Measurements from ENCODE around the gene FBXO11. TPM values are rescaled to one million over a fixed set of nuclear protein-coding genes. Genes with fewer than 3 reads are reported as not detected.
A peak's percentile ranks its signal among the peaks of the same experiment; 100 is the strongest.

Gene FBXO11
- polyA plus RNA-seq, 2 donors = 17.0 to 25.2 TPM

DNA sequence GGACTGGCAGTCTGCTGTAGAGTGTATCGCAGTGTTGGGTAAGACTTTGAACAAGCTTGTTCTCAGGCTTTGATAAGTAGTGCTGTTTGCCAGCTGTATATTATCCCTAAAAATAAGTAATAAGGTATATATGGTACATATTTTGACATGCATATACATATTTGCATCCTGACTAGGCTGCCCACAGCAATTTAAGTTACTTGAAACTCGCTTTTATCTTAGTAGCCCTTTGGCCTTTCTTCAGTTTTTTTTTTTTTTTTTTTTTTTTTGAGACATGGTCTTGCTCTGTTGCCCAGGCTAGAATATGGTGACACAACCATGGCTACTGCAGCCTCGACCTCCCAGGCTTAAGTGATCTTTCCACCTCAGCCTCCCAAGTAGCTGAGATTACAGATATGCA, 105.2 kb downstream of the FBXO11 start:
- H3K36me3 ChIP-seq (ENCODE audit: control insufficient read depth in 2 of 2, insufficient read depth in 2 of 2, low read length in 1 of 2) = peaks cover 14 to 26% of the 10 kb centered on the region in 2 donors
- H3K4me3 ChIP-seq (ENCODE audit: low read depth in 1 of 2, low read length in 2 of 2) = no peak overlapping the region
- H3K4me1 ChIP-seq (ENCODE audit: control insufficient read depth in 2 of 2, insufficient read depth in 2 of 2, low read length in 1 of 2) = no peaks in the 10 kb centered on the region
- H3K27ac ChIP-seq (ENCODE audit: low read depth in 2 of 2, low read length in 1 of 2) = no peak overlapping the region
- peaks cover 0 to 2% of the 10 kb centered on the region in 2 donors for H3K9me3 ChIP-seq (ENCODE audit: control insufficient read depth in 2 of 2, insufficient read depth in 1 of 2, low read depth in 1 of 2, low read length in 1 of 2)
- 79 to 88% methylated on average over 3 of the region's 3 CpGs for WGBS, 2 donors
- H3K27me3 ChIP-seq (ENCODE audit: control insufficient read depth in 1 of 2, insufficient read depth in 2 of 2, low read length in 2 of 2) = no peaks in the 10 kb centered on the region

GRCh38 chr2:47799031-47799609, 107.2 kb downstream of the FBXO11 start:
- Histone ChIP-seq H3K4me3 (ENCODE audit: low read depth in 1 of 2, low read length in 2 of 2) (no peak overlapping the region), H3K36me3 (ENCODE audit: control insufficient read depth in 2 of 2, insufficient read depth in 2 of 2, low read length in 1 of 2) (peaks cover 14 to 24% of the 10 kb centered on the region in 2 donors), H3K4me1 (ENCODE audit: control insufficient read depth in 2 of 2, insufficient read depth in 2 of 2, low read length in 1 of 2) (no peaks in the 10 kb centered on the region), H3K9me3 (ENCODE audit: control insufficient read depth in 2 of 2, insufficient read depth in 1 of 2, low read depth in 1 of 2, low read length in 1 of 2) (peaks cover 0 to 2% of the 10 kb centered on the region in 2 donors), H3K27ac (ENCODE audit: low read depth in 2 of 2, low read length in 1 of 2) (no peak overlapping the region), H3K27me3 (ENCODE audit: control insufficient read depth in 1 of 2, insufficient read depth in 2 of 2, low read length in 2 of 2) (no peaks in the 10 kb centered on the region)
- WGBS, 2 donors = 94 to 96% methylated on average over 6 of the region's 6 CpGs

- Histone ChIP-seq H3K36me3 (ENCODE audit: control insufficient read depth in 2 of 2, insufficient read depth in 2 of 2, low read length in 1 of 2) (peaks cover 12 to 24% of the 10 kb centered on the region in 2 donors), H3K9me3 (ENCODE audit: control insufficient read depth in 2 of 2, insufficient read depth in 1 of 2, low read depth in 1 of 2, low read length in 1 of 2) (peaks cover 0 to 2% of the 10 kb centered on the region in 2 donors), H3K27ac (ENCODE audit: low read depth in 2 of 2, low read length in 1 of 2) (no peak overlapping the region), H3K27me3 (ENCODE audit: control insufficient read depth in 1 of 2, insufficient read depth in 2 of 2, low read length in 2 of 2) (no peaks in the 10 kb centered on the region), H3K4me3 (ENCODE audit: low read depth in 1 of 2, low read length in 2 of 2) (no peak overlapping the region), H3K4me1 (ENCODE audit: control insufficient read depth in 2 of 2, insufficient read depth in 2 of 2, low read length in 1 of 2) (no peaks in the 10 kb centered on the region)
- 88 to 92% methylated on average over 6 of the region's 6 CpGs for WGBS, 2 donors
Measured at GRCh38 chr2:47798631-47799030, 107.7 kb downstream of the FBXO11 start.

DNA sequence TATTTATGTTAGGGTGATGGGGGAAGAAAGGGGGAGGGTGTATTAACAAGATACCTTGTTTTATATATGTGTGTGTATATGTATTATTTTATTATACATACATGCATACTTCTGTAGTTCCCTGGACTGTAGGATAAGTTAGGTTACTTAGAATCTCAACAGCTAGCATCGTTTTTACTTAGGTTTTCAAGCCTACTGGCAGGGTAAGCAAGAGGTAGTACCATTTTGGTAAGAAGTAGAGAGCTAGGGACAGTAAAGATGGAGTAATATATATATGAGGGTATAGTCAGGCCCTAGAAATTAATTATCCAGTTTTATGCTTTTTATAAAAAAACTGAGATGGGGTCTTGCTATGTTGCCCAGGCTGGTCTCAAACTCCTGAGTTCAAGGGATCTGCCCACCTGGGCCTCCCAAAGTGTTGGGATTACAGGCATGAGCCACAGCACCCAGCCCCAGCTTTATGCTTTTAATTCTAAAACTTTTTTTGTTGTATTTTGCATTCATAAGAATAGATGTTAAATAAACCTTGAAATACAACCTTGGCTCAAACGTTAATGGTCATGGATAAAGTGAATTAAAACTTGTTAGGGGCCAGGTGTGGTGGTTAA, 110.1 kb downstream of the FBXO11 start:
- H3K36me3 ChIP-seq (ENCODE audit: control insufficient read depth in 2 of 2, insufficient read depth in 2 of 2, low read length in 1 of 2) = peaks cover 6 to 16% of the 10 kb centered on the region in 2 donors
- WGBS, 2 donors = 76 to 88% methylated on average over 2 of the region's 2 CpGs

GRCh38 chr2:47785986-47786385, 120.3 kb downstream of the FBXO11 start:
- H3K27me3 ChIP-seq (ENCODE audit: control insufficient read depth in 1 of 2, insufficient read depth in 2 of 2, low read length in 2 of 2) = no peaks in the 10 kb centered on the region
- H3K36me3 ChIP-seq (ENCODE audit: control insufficient read depth in 2 of 2, insufficient read depth in 2 of 2, low read length in 1 of 2) = no peaks in the 10 kb centered on the region
- no peaks in the 10 kb centered on the region for H3K4me1 ChIP-seq (ENCODE audit: control insufficient read depth in 2 of 2, insufficient read depth in 2 of 2, low read length in 1 of 2)
- H3K9me3 ChIP-seq (ENCODE audit: control insufficient read depth in 2 of 2, insufficient read depth in 1 of 2, low read depth in 1 of 2, low read length in 1 of 2) = no peaks in the 10 kb centered on the region
- H3K27ac ChIP-seq (ENCODE audit: low read depth in 2 of 2, low read length in 1 of 2) = no peak overlapping the region
- no peak overlapping the region for H3K4me3 ChIP-seq (ENCODE audit: low read depth in 1 of 2, low read length in 2 of 2)
- WGBS, 2 donors = 71 to 79% methylated on average over 7 of the region's 7 CpGs

More for the DNA sequence above, 110.1 kb downstream of the FBXO11 start:
- H3K27me3 ChIP-seq (ENCODE audit: control insufficient read depth in 1 of 2, insufficient read depth in 2 of 2, low read length in 2 of 2) = no peaks in the 10 kb centered on the region
- no peak overlapping the region for H3K4me3 ChIP-seq (ENCODE audit: low read depth in 1 of 2, low read length in 2 of 2)
- H3K4me1 ChIP-seq (ENCODE audit: control insufficient read depth in 2 of 2, insufficient read depth in 2 of 2, low read length in 1 of 2) = no peaks in the 10 kb centered on the region
- H3K9me3 ChIP-seq (ENCODE audit: control insufficient read depth in 2 of 2, insufficient read depth in 1 of 2, low read depth in 1 of 2, low read length in 1 of 2) = no peaks in the 10 kb centered on the region
- H3K27ac ChIP-seq (ENCODE audit: low read depth in 2 of 2, low read length in 1 of 2) = no peak overlapping the region

DNA sequence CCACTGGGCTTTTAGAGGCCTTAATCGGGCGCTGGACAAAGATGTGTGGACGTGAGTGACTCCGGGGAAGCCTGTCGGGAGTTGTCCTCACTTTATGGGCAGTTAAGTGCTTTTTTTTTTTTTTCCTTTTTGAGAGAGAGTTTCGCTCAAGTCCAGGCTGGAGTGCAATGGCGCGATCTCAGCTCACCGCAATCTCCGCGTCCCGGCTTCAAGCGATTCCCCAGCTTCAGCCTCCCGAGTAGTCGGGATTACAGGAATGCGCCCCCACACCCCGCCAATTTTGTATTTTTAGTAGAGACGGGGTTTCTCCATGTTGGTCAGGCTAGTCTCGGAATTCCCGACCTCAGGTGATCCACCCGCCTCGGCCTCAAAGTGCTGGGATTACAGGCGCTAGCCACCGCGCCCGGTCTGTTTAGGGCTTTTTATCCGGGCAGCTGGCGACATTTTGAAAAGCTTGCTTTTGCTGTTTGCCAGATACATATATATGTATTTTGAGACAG, 121.9 kb downstream of the FBXO11 start:
- no peaks in the 10 kb centered on the region for H3K27me3 ChIP-seq (ENCODE audit: control insufficient read depth in 1 of 2, insufficient read depth in 2 of 2, low read length in 2 of 2)
- no peaks in the 10 kb centered on the region for H3K9me3 ChIP-seq (ENCODE audit: control insufficient read depth in 2 of 2, insufficient read depth in 1 of 2, low read depth in 1 of 2, low read length in 1 of 2)
- 30 to 40% methylated on average over 28 of the region's 28 CpGs for WGBS, 2 donors
- no peaks in the 10 kb centered on the region for H3K36me3 ChIP-seq (ENCODE audit: control insufficient read depth in 2 of 2, insufficient read depth in 2 of 2, low read length in 1 of 2)
- no peaks in the 10 kb centered on the region for H3K4me1 ChIP-seq (ENCODE audit: control insufficient read depth in 2 of 2, insufficient read depth in 2 of 2, low read length in 1 of 2)
- H3K4me3 ChIP-seq (ENCODE audit: low read depth in 1 of 2, low read length in 2 of 2) = peak overlapping the region; percentile 61 to 73
- peak overlapping the region in 1 of 2 donors; percentile 24 for H3K27ac ChIP-seq (ENCODE audit: low read depth in 2 of 2, low read length in 1 of 2)

DNA sequence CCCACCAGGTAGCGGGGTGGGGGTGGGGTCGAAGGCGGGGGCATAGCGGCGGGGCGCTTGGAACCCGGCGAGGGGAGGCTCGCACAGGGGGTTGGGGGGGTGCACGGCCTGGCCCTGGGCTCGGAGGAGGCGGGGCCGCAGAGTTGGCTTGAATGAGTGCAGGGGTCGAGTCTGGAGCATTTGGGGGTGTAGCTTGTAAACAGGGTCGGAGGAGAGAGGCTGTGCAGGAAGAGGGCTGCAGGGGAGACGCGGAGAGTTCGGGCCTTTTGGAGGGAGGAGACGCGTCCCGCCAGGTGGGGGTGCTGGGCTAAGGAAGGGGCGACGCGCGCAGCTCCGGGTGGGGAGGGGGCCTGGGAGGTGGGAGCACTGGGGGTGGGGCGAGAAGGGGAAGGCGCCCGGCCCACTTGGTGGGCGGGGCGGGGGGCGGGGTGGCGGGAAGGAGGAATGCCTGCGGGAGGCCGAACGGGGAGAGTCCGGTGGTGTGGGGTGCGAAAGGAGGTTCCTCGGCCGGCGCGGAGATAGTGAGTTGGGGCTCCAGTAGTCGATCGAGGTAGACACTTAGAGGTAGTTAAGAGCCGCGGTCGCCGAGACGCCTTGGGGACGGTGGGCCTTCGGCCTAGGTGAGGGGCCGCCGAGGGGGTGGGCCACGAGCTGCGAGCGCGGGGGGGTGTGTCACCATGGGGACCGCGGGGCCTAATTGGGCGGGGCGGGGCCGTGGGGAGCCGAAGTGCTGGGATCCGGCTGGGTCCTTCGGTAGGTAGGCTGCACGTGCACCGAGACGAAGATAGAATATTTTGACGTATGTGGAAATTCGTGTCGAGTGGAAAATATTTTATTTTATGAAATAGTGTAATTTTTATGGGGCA, 122.6 kb downstream of the FBXO11 start:
- Histone ChIP-seq H3K4me3 (ENCODE audit: low read depth in 1 of 2, low read length in 2 of 2) (peak overlapping the region; percentile 68 to 73), H3K4me1 (ENCODE audit: control insufficient read depth in 2 of 2, insufficient read depth in 2 of 2, low read length in 1 of 2) (no peaks in the 10 kb centered on the region), H3K9me3 (ENCODE audit: control insufficient read depth in 2 of 2, insufficient read depth in 1 of 2, low read depth in 1 of 2, low read length in 1 of 2) (no peaks in the 10 kb centered on the region), H3K27ac (ENCODE audit: low read depth in 2 of 2, low read length in 1 of 2) (peak overlapping the region; percentile 76 to 82), H3K27me3 (ENCODE audit: control insufficient read depth in 1 of 2, insufficient read depth in 2 of 2, low read length in 2 of 2) (no peaks in the 10 kb centered on the region), H3K36me3 (ENCODE audit: control insufficient read depth in 2 of 2, insufficient read depth in 2 of 2, low read length in 1 of 2) (no peaks in the 10 kb centered on the region)
- WGBS, 2 donors = 1% methylated on average over 66 to 69 of the region's 71 CpGs

- 1% methylated on average over 72 to 98 of the region's 98 CpGs for WGBS, 2 donors
- H3K27me3 ChIP-seq (ENCODE audit: control insufficient read depth in 1 of 2, insufficient read depth in 2 of 2, low read length in 2 of 2) = no peaks in the 10 kb centered on the region
- no peaks in the 10 kb centered on the region for H3K4me1 ChIP-seq (ENCODE audit: control insufficient read depth in 2 of 2, insufficient read depth in 2 of 2, low read length in 1 of 2)
- no peaks in the 10 kb centered on the region for H3K9me3 ChIP-seq (ENCODE audit: control insufficient read depth in 2 of 2, insufficient read depth in 1 of 2, low read depth in 1 of 2, low read length in 1 of 2)
- no peaks in the 10 kb centered on the region for H3K36me3 ChIP-seq (ENCODE audit: control insufficient read depth in 2 of 2, insufficient read depth in 2 of 2, low read length in 1 of 2)
- peak within 1 kb of the TSS; percentile 68 to 73 for H3K4me3 ChIP-seq (ENCODE audit: low read depth in 1 of 2, low read length in 2 of 2)
- H3K27ac ChIP-seq (ENCODE audit: low read depth in 2 of 2, low read length in 1 of 2) = peak within 1 kb of the TSS; percentile 82 to 92
Measured at GRCh38 chr2:47782671-47783485, 123.4 kb downstream of the FBXO11 start, which contains the start of gene MSH6. MSH6 (plus strand) TSS chr2:47783145; CDS start chr2:47783234, 89 bp downstream.

GRCh38 chr2:47782381-47782670, 124.0 kb downstream of the FBXO11 start:
- peak overlapping the region; percentile 82 to 92 for H3K27ac ChIP-seq (ENCODE audit: low read depth in 2 of 2, low read length in 1 of 2)
- no peaks in the 10 kb centered on the region for H3K9me3 ChIP-seq (ENCODE audit: control insufficient read depth in 2 of 2, insufficient read depth in 1 of 2, low read depth in 1 of 2, low read length in 1 of 2)
- WGBS, 2 donors = 2 to 4% methylated on average over 7 of the region's 7 CpGs
- no peaks in the 10 kb centered on the region for H3K27me3 ChIP-seq (ENCODE audit: control insufficient read depth in 1 of 2, insufficient read depth in 2 of 2, low read length in 2 of 2)
- H3K4me1 ChIP-seq (ENCODE audit: control insufficient read depth in 2 of 2, insufficient read depth in 2 of 2, low read length in 1 of 2) = no peaks in the 10 kb centered on the region
- no peaks in the 10 kb centered on the region for H3K36me3 ChIP-seq (ENCODE audit: control insufficient read depth in 2 of 2, insufficient read depth in 2 of 2, low read length in 1 of 2)
- H3K4me3 ChIP-seq (ENCODE audit: low read depth in 1 of 2, low read length in 2 of 2) = peak overlapping the region; percentile 68 to 73
